Measurements from ENCODE around the gene SERINC2.
"Not testable (repeated sequence)": the region's sequence is repeated elsewhere in the genome, so short reads cannot be mapped to it uniquely, and the experiment has no call there.

SERINC2 gene

GRCh38 chr1:31472314-31472651, 59.3 kb downstream of the SERINC2 start:
- not testable (repeated sequence) for H3K36me3 Mint-ChIP-seq (ENCODE audit: low read depth); H3K9me3 Mint-ChIP-seq; DNase-seq; ATAC-seq; H3K27ac Mint-ChIP-seq; H3K4me1 Mint-ChIP-seq; H3K4me3 Mint-ChIP-seq
- H3K27me3 Mint-ChIP-seq, result peaks cover 12% of the 10 kb centered on the region

GRCh38 chr1:31472673-31473072, 59.7 kb downstream of the SERINC2 start:
- ATAC-seq; H3K36me3 Mint-ChIP-seq (ENCODE audit: low read depth); H3K27ac Mint-ChIP-seq; H3K9me3 Mint-ChIP-seq; H3K4me1 Mint-ChIP-seq; H3K4me3 Mint-ChIP-seq; DNase-seq: not testable (repeated sequence)
- H3K27me3 Mint-ChIP-seq, result peaks cover 12% of the 10 kb centered on the region

- ATAC-seq, result not testable (repeated sequence)
These were observed 60.5 kb downstream of the SERINC2 start for GRCh38 chr1:31473508-31473907.

GRCh38 chr1:31474567-31474966, 61.6 kb downstream of the SERINC2 start:
- H3K4me1 Mint-ChIP-seq, ATAC-seq, H3K27ac Mint-ChIP-seq: not testable (repeated sequence)

More at GRCh38 chr1:31473508-31473907, 60.5 kb downstream of the SERINC2 start:
- H3K9me3 Mint-ChIP-seq; DNase-seq; H3K27ac Mint-ChIP-seq; H3K4me1 Mint-ChIP-seq; H3K4me3 Mint-ChIP-seq; H3K36me3 Mint-ChIP-seq (ENCODE audit: low read depth): not testable (repeated sequence)
- H3K27me3 Mint-ChIP-seq, result peaks cover 12% of the 10 kb centered on the region

GRCh38 chr1:31476891-31477846, 64.2 kb downstream of the SERINC2 start:
- H3K4me3 Mint-ChIP-seq, result no peak overlapping the region
- H3K27me3 Mint-ChIP-seq, result peaks cover 2% of the 10 kb centered on the region
- no peak overlapping the region for H3K27ac Mint-ChIP-seq
- DNase-seq, result no peak
- no peaks in the 10 kb centered on the region for H3K9me3 Mint-ChIP-seq
- H3K4me1 Mint-ChIP-seq, result peaks cover 2% of the 10 kb centered on the region
- no peak for ATAC-seq
- H3K36me3 Mint-ChIP-seq (ENCODE audit: low read depth), result no peaks in the 10 kb centered on the region

More at GRCh38 chr1:31474567-31474966, 61.6 kb downstream of the SERINC2 start:
- H3K27me3 Mint-ChIP-seq, result peaks cover 11% of the 10 kb centered on the region
- DNase-seq; H3K9me3 Mint-ChIP-seq; H3K36me3 Mint-ChIP-seq (ENCODE audit: low read depth); H3K4me3 Mint-ChIP-seq: not testable (repeated sequence)

- H3K27me3 Mint-ChIP-seq, result peaks cover 2% of the 10 kb centered on the region
- ATAC-seq (no peak), DNase-seq (no peak)
- peaks cover 2% of the 10 kb centered on the region for H3K4me1 Mint-ChIP-seq
- H3K4me3 Mint-ChIP-seq, result no peak overlapping the region
- H3K9me3 Mint-ChIP-seq, result no peaks in the 10 kb centered on the region
- no peaks in the 10 kb centered on the region for H3K36me3 Mint-ChIP-seq (ENCODE audit: low read depth)
- no peak overlapping the region for H3K27ac Mint-ChIP-seq
These were observed 65.2 kb downstream of the SERINC2 start for GRCh38 chr1:31478167-31478566.

- Mint-ChIP-seq H3K4me3 (no peak overlapping the region), H3K27ac (no peak overlapping the region), H3K9me3 (no peaks in the 10 kb centered on the region), H3K27me3 (peaks cover 2% of the 10 kb centered on the region), H3K36me3 (ENCODE audit: low read depth) (no peaks in the 10 kb centered on the region), H3K4me1 (peaks cover 2% of the 10 kb centered on the region)
- no peak for ATAC-seq
- no peak for DNase-seq
These were observed 66.8 kb downstream of the SERINC2 start for GRCh38 chr1:31479811-31480210.

GRCh38 chr1:31480426-31480825, 67.4 kb downstream of the SERINC2 start:
- H3K27me3 Mint-ChIP-seq; H3K9me3 Mint-ChIP-seq; H3K36me3 Mint-ChIP-seq (ENCODE audit: low read depth); DNase-seq; H3K4me1 Mint-ChIP-seq; H3K27ac Mint-ChIP-seq; ATAC-seq; H3K4me3 Mint-ChIP-seq: not testable (repeated sequence)

GRCh38 chr1:31482482-31483011, 69.5 kb downstream of the SERINC2 start:
- H3K36me3 Mint-ChIP-seq (ENCODE audit: low read depth), result no peaks in the 10 kb centered on the region
- no peak overlapping the region for H3K4me3 Mint-ChIP-seq
- no peaks in the 10 kb centered on the region for H3K27me3 Mint-ChIP-seq
- H3K27ac Mint-ChIP-seq, result no peak overlapping the region
- peaks cover 7% of the 10 kb centered on the region for H3K4me1 Mint-ChIP-seq
- no peak for DNase-seq
- no peaks in the 10 kb centered on the region for H3K9me3 Mint-ChIP-seq
- no peak for ATAC-seq

GRCh38 chr1:31483012-31483946, 70.3 kb downstream of the SERINC2 start:
- no peak overlapping the region for H3K4me3 Mint-ChIP-seq
- peaks cover 10% of the 10 kb centered on the region for H3K4me1 Mint-ChIP-seq
- H3K9me3 Mint-ChIP-seq, result no peaks in the 10 kb centered on the region
- no peak for DNase-seq
- H3K27ac Mint-ChIP-seq, result no peak overlapping the region
- H3K36me3 Mint-ChIP-seq (ENCODE audit: low read depth), result no peaks in the 10 kb centered on the region
- no peaks in the 10 kb centered on the region for H3K27me3 Mint-ChIP-seq
- ATAC-seq, result no peak
